ENCODE measurements around the gene SNCB.

DNA sequence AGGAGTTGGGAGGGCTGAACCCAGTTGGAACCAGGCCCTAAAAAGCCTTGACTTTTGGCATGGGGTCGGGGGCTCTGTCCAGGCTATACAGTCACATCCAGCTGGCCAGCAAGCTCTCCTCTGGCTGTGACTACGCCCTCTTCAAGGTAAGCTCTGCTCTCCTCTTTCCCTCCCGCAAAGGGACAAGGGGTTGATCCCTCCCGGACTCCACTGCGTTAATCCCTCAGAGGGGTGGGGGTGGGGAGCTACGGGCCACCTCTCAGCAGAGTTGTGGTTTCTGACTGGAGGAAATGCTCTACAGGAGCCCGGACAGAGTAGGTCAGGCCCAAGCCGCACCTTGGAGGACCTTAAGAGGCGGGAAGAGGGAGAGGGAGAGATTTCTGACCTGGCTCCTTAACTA, 14.0 kb upstream of the SNCB start:
- TF ChIP-seq, protein P1, sequence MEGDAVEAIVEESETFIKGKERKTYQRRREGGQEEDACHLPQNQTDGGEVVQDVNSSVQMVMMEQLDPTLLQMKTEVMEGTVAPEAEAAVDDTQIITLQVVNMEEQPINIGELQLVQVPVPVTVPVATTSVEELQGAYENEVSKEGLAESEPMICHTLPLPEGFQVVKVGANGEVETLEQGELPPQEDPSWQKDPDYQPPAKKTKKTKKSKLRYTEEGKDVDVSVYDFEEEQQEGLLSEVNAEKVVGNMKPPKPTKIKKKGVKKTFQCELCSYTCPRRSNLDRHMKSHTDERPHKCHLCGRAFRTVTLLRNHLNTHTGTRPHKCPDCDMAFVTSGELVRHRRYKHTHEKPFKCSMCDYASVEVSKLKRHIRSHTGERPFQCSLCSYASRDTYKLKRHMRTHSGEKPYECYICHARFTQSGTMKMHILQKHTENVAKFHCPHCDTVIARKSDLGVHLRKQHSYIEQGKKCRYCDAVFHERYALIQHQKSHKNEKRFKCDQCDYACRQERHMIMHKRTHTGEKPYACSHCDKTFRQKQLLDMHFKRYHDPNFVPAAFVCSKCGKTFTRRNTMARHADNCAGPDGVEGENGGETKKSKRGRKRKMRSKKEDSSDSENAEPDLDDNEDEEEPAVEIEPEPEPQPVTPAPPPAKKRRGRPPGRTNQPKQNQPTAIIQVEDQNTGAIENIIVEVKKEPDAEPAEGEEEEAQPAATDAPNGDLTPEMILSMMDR (IDR thresholded peaks at IDR 0.05 in 2 of 3, conservative IDR thresholded peaks at IDR 0.05 in 1 of 3; ENCODE audit: borderline replicate concordance in 1 of 3, insufficient read depth in 1 of 3, low read depth in 2 of 3, low read length in 2 of 3) = no peak
- TF ChIP-seq POLR2AphosphoS5 (IDR thresholded peaks at IDR 0.05; ENCODE audit: low read depth, low read length) (no peak), SP1 (IDR thresholded peaks at IDR 0.05; ENCODE audit: low read depth) (no peak)

Data from HCT116 (cell line).